ENCODE measurements around the gene ERICH4.

DNA sequence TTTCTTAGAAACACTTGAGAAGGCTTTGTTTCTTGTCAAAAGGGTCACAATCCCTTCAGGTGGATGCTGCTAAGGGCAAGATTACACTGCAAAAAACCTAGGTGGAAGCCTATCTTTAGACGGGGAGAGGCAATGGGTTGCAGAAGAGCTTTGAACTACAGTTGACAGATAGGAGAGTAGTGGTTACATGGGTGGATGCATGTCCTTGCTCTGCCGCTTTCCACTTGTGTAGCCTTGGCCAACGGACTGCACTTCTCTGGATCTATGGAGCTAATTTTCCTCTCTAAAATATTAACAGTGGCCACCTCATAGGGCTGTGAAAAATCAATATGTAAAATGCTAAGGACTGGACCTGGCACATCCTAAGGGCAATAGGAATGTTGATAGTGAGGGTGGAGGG lies 44.4 kb upstream of the ERICH4 start:
- TF ChIP-seq CTCF (conservative IDR thresholded peaks at IDR 0.05; ENCODE audit: low read depth in 2 of 2) (no peak), EZH2 (IDR thresholded peaks at IDR 0.05; ENCODE audit: low read depth, unreplicated experiment) (no peak), STAT1 (IDR thresholded peaks at IDR 0.05; ENCODE audit: unreplicated experiment) (no peak), EZH2phosphoT487 (IDR thresholded peaks at IDR 0.05; ENCODE audit: unreplicated experiment) (no peak), ZNF331 (CRISPR knock-in tag; IDR thresholded peaks at IDR 0.05; ENCODE audit: low read depth) (no peak), POLR2AphosphoS5 (IDR thresholded peaks at IDR 0.05; ENCODE audit: low read depth) (no peak), CREB1 (CRISPR knock-in tag; IDR thresholded peaks at IDR 0.05; ENCODE audit: low read depth) (no peak), JUNB (IDR thresholded peaks at IDR 0.05; ENCODE audit: unreplicated experiment) (no peak), ZNF114 (CRISPR knock-in tag; IDR thresholded peaks at IDR 0.05) (no peak), ZNF462 (CRISPR knock-in tag; IDR thresholded peaks at IDR 0.05) (no peak), NANOG (IDR thresholded peaks at IDR 0.05; ENCODE audit: borderline replicate concordance) (no peak)
- TF ChIP-seq, protein P1, sequence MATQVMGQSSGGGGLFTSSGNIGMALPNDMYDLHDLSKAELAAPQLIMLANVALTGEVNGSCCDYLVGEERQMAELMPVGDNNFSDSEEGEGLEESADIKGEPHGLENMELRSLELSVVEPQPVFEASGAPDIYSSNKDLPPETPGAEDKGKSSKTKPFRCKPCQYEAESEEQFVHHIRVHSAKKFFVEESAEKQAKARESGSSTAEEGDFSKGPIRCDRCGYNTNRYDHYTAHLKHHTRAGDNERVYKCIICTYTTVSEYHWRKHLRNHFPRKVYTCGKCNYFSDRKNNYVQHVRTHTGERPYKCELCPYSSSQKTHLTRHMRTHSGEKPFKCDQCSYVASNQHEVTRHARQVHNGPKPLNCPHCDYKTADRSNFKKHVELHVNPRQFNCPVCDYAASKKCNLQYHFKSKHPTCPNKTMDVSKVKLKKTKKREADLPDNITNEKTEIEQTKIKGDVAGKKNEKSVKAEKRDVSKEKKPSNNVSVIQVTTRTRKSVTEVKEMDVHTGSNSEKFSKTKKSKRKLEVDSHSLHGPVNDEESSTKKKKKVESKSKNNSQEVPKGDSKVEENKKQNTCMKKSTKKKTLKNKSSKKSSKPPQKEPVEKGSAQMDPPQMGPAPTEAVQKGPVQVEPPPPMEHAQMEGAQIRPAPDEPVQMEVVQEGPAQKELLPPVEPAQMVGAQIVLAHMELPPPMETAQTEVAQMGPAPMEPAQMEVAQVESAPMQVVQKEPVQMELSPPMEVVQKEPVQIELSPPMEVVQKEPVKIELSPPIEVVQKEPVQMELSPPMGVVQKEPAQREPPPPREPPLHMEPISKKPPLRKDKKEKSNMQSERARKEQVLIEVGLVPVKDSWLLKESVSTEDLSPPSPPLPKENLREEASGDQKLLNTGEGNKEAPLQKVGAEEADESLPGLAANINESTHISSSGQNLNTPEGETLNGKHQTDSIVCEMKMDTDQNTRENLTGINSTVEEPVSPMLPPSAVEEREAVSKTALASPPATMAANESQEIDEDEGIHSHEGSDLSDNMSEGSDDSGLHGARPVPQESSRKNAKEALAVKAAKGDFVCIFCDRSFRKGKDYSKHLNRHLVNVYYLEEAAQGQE (IDR thresholded peaks at IDR 0.05; ENCODE audit: unreplicated experiment): no peak
- TF ChIP-seq, protein P2, sequence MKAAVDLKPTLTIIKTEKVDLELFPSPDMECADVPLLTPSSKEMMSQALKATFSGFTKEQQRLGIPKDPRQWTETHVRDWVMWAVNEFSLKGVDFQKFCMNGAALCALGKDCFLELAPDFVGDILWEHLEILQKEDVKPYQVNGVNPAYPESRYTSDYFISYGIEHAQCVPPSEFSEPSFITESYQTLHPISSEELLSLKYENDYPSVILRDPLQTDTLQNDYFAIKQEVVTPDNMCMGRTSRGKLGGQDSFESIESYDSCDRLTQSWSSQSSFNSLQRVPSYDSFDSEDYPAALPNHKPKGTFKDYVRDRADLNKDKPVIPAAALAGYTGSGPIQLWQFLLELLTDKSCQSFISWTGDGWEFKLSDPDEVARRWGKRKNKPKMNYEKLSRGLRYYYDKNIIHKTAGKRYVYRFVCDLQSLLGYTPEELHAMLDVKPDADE (IDR thresholded peaks at IDR 0.05): no peak

Data from GM23338 (cell line).